Measurements from ENCODE around the gene SLC6A19.
A peak's percentile ranks its signal among the peaks of the same experiment; 100 is the strongest.

SLC6A19 gene

DNA sequence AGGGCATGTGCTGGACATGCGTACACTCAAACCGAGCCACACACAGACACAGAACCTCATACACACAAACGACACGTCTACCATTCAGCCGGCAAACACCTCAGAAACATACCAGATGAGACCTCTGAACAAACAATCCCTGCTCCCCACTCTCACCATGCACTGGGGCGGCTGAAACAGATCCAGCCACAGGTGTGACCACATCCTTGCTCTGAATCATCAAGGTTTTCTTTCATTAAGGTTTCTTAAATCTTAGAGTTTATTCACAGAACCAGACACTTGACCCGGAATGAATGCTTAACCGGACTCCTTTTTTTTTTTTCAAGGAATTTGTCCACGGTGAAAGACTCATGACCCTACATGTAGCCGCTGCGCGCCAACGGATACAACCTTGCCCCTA is 67.3 kb downstream of the SLC6A19 start:
- Histone ChIP-seq H3K4me1 (ENCODE audit: low read depth, poor library complexity, severe bottlenecking) (peaks cover 28% of the 10 kb centered on the region), H3K79me2 (ENCODE audit: insufficient read depth, low read depth) (no peaks in the 10 kb centered on the region), H3K27me3 (ENCODE audit: insufficient read depth, low read depth) (no peaks in the 10 kb centered on the region), H4K20me1 (ENCODE audit: insufficient read depth) (no peaks in the 10 kb centered on the region), H3K4me3 (IDR thresholded peaks at IDR 0.05; ENCODE audit: insufficient read depth, low read depth, low read length) (no peak overlapping the region), H3K9ac (peak overlapping the region; percentile 4; the same call in 1 of the 2 replicates), H3K36me3 (ENCODE audit: insufficient read depth) (no peaks in the 10 kb centered on the region; the same call in 1 of the 2 replicates), H2AFZ (ENCODE audit: low read depth) (no peak overlapping the region), H3K4me2 (peak overlapping the region; percentile 86), H3K27ac (peak overlapping the region; percentile 73)
- TF ChIP-seq, protein P1, sequence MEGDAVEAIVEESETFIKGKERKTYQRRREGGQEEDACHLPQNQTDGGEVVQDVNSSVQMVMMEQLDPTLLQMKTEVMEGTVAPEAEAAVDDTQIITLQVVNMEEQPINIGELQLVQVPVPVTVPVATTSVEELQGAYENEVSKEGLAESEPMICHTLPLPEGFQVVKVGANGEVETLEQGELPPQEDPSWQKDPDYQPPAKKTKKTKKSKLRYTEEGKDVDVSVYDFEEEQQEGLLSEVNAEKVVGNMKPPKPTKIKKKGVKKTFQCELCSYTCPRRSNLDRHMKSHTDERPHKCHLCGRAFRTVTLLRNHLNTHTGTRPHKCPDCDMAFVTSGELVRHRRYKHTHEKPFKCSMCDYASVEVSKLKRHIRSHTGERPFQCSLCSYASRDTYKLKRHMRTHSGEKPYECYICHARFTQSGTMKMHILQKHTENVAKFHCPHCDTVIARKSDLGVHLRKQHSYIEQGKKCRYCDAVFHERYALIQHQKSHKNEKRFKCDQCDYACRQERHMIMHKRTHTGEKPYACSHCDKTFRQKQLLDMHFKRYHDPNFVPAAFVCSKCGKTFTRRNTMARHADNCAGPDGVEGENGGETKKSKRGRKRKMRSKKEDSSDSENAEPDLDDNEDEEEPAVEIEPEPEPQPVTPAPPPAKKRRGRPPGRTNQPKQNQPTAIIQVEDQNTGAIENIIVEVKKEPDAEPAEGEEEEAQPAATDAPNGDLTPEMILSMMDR (conservative IDR thresholded peaks at IDR 0.05; ENCODE audit: low read depth, low read length) = no peak

DNA sequence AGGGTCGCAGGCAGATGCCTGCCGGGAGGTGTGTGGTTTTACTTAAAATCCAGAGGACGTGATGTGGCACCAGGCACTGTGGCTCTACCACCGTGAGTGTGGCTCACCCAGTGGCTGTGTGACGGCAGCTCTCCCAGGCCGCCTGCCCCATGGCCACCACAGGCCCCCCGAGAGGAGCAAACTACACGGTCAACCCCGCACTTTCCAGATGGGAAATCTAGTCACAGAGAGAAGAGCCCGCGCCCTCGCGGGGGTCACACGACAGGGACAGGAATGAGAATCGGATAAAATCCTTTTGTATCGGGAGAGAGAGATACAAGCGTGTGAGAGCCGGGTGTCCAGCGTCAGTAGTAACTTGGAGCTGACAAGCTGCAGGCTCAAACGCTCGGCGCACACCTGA is 69.0 kb downstream of the SLC6A19 start:
- TF ChIP-seq, protein P1 (conservative IDR thresholded peaks at IDR 0.05; ENCODE audit: low read depth, low read length) = no peak
- Histone ChIP-seq H3K4me2 (no peak overlapping the region), H3K27me3 (ENCODE audit: insufficient read depth, low read depth) (no peaks in the 10 kb centered on the region), H4K20me1 (ENCODE audit: insufficient read depth) (no peaks in the 10 kb centered on the region), H2AFZ (ENCODE audit: low read depth) (no peak overlapping the region), H3K4me3 (IDR thresholded peaks at IDR 0.05; ENCODE audit: insufficient read depth, low read depth, low read length) (no peak overlapping the region), H3K4me1 (ENCODE audit: low read depth, poor library complexity, severe bottlenecking) (peaks cover 28% of the 10 kb centered on the region), H3K36me3 (ENCODE audit: insufficient read depth) (no peaks in the 10 kb centered on the region; the same call in 1 of the 2 replicates), H3K79me2 (ENCODE audit: insufficient read depth, low read depth) (no peaks in the 10 kb centered on the region), H3K9ac (no peak overlapping the region), H3K27ac (no peak overlapping the region)

DNA sequence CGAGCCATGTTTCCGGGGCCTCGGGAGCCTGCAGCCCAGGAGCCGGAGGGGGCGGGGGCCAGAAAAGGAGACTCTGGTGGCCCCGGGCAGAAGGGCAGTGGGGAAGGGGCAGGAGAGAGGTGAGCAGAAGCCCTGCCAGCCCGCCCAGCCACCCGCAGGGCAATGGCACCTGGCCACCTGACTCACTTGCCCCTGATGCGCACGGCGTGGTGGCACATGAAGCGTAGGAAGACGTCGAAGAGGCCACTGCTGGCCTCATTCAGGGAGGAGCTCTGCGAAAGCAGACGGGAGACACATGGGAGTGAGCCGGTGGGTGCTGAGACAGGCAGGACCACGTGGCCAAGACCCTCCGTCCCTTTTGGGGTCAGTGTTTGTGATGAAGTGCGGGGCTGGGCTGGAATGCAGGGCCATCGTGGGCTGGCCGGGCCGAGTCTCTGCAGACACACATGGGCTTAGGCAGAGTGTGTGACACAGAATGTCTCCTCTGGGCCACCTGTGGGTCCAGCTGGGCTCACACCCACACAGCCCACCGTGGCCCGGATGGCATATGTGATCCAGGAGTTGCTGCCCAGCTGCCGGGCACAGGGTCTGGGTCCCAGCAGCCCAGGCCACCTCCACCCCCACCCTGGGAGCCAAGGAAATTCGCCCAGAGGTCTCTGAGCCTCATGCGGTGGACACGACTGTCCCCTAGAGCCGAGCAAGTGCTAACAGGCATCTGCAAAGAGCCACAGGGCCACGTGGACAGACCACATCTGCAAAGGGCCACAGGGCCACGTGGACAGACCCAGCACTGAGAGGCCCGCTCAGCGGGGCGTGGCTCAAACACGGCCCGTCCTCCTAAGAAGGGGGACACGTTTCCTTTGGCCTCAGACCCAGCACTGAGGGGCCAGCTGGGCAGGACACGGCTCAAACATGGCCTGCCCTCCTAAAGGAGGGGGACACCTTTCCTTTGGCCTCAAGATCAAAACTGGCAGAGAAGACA is 69.8 kb downstream of the SLC6A19 start:
- Histone ChIP-seq H2AFZ (ENCODE audit: low read depth) (no peak overlapping the region), H3K79me2 (ENCODE audit: insufficient read depth, low read depth) (no peaks in the 10 kb centered on the region), H3K4me3 (IDR thresholded peaks at IDR 0.05; ENCODE audit: insufficient read depth, low read depth, low read length) (no peak overlapping the region), H3K4me2 (no peak overlapping the region), H3K36me3 (ENCODE audit: insufficient read depth) (no peaks in the 10 kb centered on the region; the same call in 1 of the 2 replicates), H3K27me3 (ENCODE audit: insufficient read depth, low read depth) (no peaks in the 10 kb centered on the region), H3K27ac (no peak overlapping the region), H3K9ac (no peak overlapping the region), H4K20me1 (ENCODE audit: insufficient read depth) (no peaks in the 10 kb centered on the region), H3K4me1 (ENCODE audit: low read depth, poor library complexity, severe bottlenecking) (peaks cover 28% of the 10 kb centered on the region)
- TF ChIP-seq, protein P1 (conservative IDR thresholded peaks at IDR 0.05; ENCODE audit: low read depth, low read length) = no peak

DNA sequence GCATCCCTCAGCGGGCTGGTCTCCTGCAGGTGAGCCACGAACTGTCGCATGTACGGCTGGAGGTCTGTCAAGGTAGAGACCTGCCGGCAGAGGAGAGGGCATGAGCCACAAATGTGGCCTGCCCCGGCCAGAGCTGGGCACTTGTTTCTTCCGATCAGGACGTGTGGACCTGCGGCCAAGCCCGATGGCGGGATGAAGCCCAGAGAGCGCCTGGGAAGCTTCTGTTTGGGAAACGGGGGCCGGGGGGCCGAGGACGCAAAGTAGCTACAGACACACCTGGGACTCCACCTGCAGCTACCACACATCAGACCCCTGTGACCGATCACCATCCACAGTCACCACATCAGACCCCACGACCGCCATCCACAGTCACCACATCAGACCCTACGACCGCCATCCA is 70.8 kb downstream of the SLC6A19 start:
- H4K20me1 ChIP-seq (ENCODE audit: insufficient read depth) = no peaks in the 10 kb centered on the region
- no peak overlapping the region for H3K27ac ChIP-seq
- H3K4me2 ChIP-seq = no peak overlapping the region
- no peak overlapping the region for H2AFZ ChIP-seq (ENCODE audit: low read depth)
- H3K79me2 ChIP-seq (ENCODE audit: insufficient read depth, low read depth) = no peaks in the 10 kb centered on the region
- no peaks in the 10 kb centered on the region for H3K27me3 ChIP-seq (ENCODE audit: insufficient read depth, low read depth)
- no peak overlapping the region for H3K9ac ChIP-seq
- peaks cover 28% of the 10 kb centered on the region for H3K4me1 ChIP-seq (ENCODE audit: low read depth, poor library complexity, severe bottlenecking)
- H3K4me3 ChIP-seq (IDR thresholded peaks at IDR 0.05; ENCODE audit: insufficient read depth, low read depth, low read length) = no peak overlapping the region
- TF ChIP-seq, protein P1 (conservative IDR thresholded peaks at IDR 0.05; ENCODE audit: low read depth, low read length) = no peak
- H3K36me3 ChIP-seq (ENCODE audit: insufficient read depth) = no peaks in the 10 kb centered on the region; the same call in 1 of the 2 replicates

Measured in KMS-11 (cell line).